ENCODE results near the gene RAB11FIP3. TPM values are rescaled to one million over a fixed set of nuclear protein-coding genes. Genes with fewer than 3 reads are reported as not detected.

RAB11FIP3 gene
- total RNA-seq, 4 donors from 2014 or later = 27.0 to 50.1 (median 34.8) TPM

DNA sequence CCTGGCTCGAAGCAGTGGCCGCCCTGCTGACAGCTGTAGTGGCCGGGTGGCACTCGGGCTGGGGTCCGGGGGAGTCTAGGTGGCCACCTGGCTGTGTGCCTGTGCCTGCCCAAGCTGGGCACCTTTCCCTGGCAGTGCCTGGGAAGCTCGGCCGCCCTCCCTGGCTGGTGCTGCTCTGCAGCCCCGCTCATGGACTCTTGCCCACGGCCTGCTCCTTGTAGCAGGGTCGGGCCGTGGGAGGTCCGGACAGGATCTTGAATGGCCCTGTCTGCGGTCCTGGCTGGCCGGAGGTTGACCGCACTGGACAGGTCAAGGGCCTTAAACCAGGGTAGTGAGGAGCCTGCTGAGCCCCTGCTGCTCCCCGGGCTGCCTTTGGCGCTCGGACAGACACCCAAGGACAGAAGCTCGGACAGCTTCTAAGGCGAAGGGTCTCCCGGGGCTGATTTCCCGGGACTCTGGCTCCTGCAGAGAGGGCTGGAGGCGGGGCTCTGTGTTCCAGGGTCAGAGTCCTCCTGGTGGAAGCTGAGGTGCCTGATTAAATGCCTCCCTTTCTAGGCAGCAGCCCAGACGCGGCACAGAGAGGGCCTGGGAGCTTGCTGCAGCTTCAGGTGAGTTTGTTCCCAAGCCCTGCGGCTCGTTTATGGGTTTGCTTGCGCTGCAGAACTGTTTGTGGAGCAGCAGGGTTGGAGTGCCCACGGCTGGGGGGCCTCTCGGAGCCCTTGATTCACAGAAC lies 108.1 kb downstream of the RAB11FIP3 start:
- ATAC-seq (peak; percentile 9 to 14), DNase-seq (peak in 1 of 2 donors; percentile 74)
- Histone ChIP-seq H3K27ac (peak overlapping the region; percentile 82 to 94 (median 92)), H3K4me1 (peaks cover 47 to 50% of the 10 kb centered on the region in 2 donors), H3K36me3 (peaks cover 0 to 5% of the 10 kb centered on the region in 2 donors), H3K27me3 (no peaks in the 10 kb centered on the region), H3K4me3 (peak overlapping the region in 2 of 4 donors; percentile 11 to 30), H3K9me3 (no peaks in the 10 kb centered on the region)
- in situ Hi-C loops (cut with MboI; ENCODE audit: low sequenced_read_pairs in 4 of 4) (no loop called here), intact Hi-C loops (cut with DNase I; ENCODE audit: low total_unique reads) (loop anchor here (1.0 to 2.0 kb wide), 2 partner anchors 56 to 109 kb away; partner anchors contain the start of gene RAB11FIP3)
- TF ChIP-seq POLR2A (IDR thresholded peaks at IDR 0.05) = no peak
- TF ChIP-seq, protein P1, sequence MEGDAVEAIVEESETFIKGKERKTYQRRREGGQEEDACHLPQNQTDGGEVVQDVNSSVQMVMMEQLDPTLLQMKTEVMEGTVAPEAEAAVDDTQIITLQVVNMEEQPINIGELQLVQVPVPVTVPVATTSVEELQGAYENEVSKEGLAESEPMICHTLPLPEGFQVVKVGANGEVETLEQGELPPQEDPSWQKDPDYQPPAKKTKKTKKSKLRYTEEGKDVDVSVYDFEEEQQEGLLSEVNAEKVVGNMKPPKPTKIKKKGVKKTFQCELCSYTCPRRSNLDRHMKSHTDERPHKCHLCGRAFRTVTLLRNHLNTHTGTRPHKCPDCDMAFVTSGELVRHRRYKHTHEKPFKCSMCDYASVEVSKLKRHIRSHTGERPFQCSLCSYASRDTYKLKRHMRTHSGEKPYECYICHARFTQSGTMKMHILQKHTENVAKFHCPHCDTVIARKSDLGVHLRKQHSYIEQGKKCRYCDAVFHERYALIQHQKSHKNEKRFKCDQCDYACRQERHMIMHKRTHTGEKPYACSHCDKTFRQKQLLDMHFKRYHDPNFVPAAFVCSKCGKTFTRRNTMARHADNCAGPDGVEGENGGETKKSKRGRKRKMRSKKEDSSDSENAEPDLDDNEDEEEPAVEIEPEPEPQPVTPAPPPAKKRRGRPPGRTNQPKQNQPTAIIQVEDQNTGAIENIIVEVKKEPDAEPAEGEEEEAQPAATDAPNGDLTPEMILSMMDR (IDR thresholded peaks at IDR 0.05 in 4 of 5, conservative IDR thresholded peaks at IDR 0.05 in 1 of 5) = no peak

DNA sequence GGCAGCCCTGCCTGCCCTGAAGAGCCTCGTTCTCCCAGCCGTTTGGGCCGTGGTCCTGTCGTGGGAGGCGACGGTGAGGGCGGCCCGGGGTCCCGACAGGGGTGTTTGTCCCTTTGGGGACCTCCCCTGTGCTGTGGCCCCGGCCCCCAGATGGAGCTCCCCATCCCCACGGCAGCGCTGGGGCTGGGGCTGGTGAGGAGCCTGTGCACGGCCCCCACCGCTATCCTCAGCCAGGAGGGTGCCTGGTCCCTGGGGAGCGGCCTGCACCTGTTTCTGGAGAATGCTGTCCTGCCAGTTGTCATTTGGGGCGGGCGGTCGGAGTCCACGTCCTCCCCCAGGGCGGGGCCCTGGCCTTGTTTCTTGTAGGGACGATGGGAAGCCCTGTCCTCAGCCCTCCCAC lies 108.7 kb downstream of the RAB11FIP3 start:
- intact Hi-C loops (cut with DNase I; ENCODE audit: low total_unique reads) (loop anchor here (1.0 to 2.0 kb wide), 2 partner anchors 55 to 109 kb away; partner anchors contain the start of gene RAB11FIP3), in situ Hi-C loops (cut with MboI; ENCODE audit: low sequenced_read_pairs in 4 of 4) (no loop called here)
- no peaks in the 10 kb centered on the region for H3K9me3 ChIP-seq
- peaks cover 42 to 44% of the 10 kb centered on the region in 2 donors for H3K4me1 ChIP-seq
- no peaks in the 10 kb centered on the region for H3K27me3 ChIP-seq
- H3K4me3 ChIP-seq = peak overlapping the region in 3 of 4 donors; percentile 11 to 31 (median 30)
- DNase-seq (peak; percentile 81 to 90), ATAC-seq (peak; percentile 47 to 56)
- H3K36me3 ChIP-seq = peaks cover 0 to 5% of the 10 kb centered on the region in 2 donors
- peak overlapping the region; percentile 82 to 94 (median 92) for H3K27ac ChIP-seq
- TF ChIP-seq, protein P1 (IDR thresholded peaks at IDR 0.05 in 4 of 5, conservative IDR thresholded peaks at IDR 0.05 in 1 of 5) = no peak
- TF ChIP-seq POLR2A (IDR thresholded peaks at IDR 0.05) = peak; percentile 36 to 44

DNA sequence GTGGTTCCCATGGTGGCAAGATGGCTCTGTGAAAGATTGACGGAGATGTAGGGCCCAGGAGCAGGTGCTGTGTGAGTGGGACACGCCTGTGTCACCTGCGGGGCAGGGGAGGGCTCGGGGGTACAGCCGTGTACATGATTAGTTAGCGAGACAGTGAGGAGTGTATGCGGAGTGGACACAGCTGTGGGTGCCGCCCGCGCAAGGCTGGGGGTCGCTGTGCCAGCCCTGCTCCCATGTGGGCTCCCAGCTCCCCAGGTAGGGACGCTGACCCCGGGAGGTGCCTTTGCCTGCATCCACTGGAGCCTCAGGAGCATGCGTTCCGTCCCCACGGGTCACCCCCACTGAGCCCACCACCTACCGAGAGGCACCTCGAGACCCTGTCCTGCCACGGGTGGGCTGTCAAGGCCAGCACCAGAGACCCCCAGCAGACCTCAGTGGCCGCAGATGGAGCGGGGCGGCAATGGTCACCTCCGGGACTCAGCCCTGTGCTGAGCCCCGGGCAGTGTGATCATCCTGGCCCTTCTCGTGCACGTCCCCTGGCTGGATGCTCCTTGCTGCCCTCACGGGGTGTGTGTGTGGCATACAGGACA lies 109.5 kb downstream of the RAB11FIP3 start:
- H3K36me3 ChIP-seq = peaks cover 0 to 5% of the 10 kb centered on the region in 2 donors
- TF ChIP-seq, protein P1 (IDR thresholded peaks at IDR 0.05 in 4 of 5, conservative IDR thresholded peaks at IDR 0.05 in 1 of 5) = peak in 2 of 5 experiments; percentile 14 to 19
- peak; percentile 79 to 82 for TF ChIP-seq POLR2A (IDR thresholded peaks at IDR 0.05)
- H3K9me3 ChIP-seq = no peaks in the 10 kb centered on the region
- peak overlapping the region; percentile 82 to 94 (median 92) for H3K27ac ChIP-seq
- H3K27me3 ChIP-seq = no peaks in the 10 kb centered on the region
- in situ Hi-C loops (cut with MboI; ENCODE audit: low sequenced_read_pairs in 4 of 4) = no loop called here
- DNase-seq = peak; percentile 88 to 91
- H3K4me3 ChIP-seq = peak overlapping the region; percentile 17 to 31 (median 28)
- peaks cover 34 to 40% of the 10 kb centered on the region in 2 donors for H3K4me1 ChIP-seq
- ATAC-seq = peak; percentile 80 to 83
- intact Hi-C loops (cut with DNase I; ENCODE audit: low total_unique reads) = loop anchor here (1.0 to 2.0 kb wide), 2 partner anchors 54 to 110 kb away; partner anchors contain the start of gene RAB11FIP3

GRCh38 chr16:535446-536405 lies 110.3 kb downstream of the RAB11FIP3 start:
- ATAC-seq = peak; percentile 74 to 77
- H3K4me1 ChIP-seq = peaks cover 38 to 40% of the 10 kb centered on the region in 2 donors
- H3K4me3 ChIP-seq = peak overlapping the region; percentile 17 to 31 (median 28)
- peak overlapping the region; percentile 82 to 94 (median 92) for H3K27ac ChIP-seq
- in situ Hi-C loops (cut with MboI; ENCODE audit: low sequenced_read_pairs in 4 of 4) (no loop called here), intact Hi-C loops (cut with DNase I; ENCODE audit: low total_unique reads) (loop anchor here (2.0 kb wide), 1 partner anchor 111 kb away; the partner anchor contains the start of gene RAB11FIP3)
- DNase-seq = peak; percentile 85 to 89
- H3K9me3 ChIP-seq = no peaks in the 10 kb centered on the region
- no peaks in the 10 kb centered on the region for H3K27me3 ChIP-seq
- peaks cover 0 to 11% of the 10 kb centered on the region in 2 donors for H3K36me3 ChIP-seq
- peak; percentile 53 to 63 for TF ChIP-seq POLR2A (IDR thresholded peaks at IDR 0.05)
- TF ChIP-seq, protein P1 (IDR thresholded peaks at IDR 0.05 in 4 of 5, conservative IDR thresholded peaks at IDR 0.05 in 1 of 5) = peak in 2 of 5 experiments; percentile 5 to 28

Measured in gastrocnemius medialis (tissue), 4 donors.